Keratinocyte (primary cell): ENCODE results near the gene SYNJ1. TPM values are rescaled to one million over a fixed set of nuclear protein-coding genes. Genes with fewer than 3 reads are reported as not detected.
"Not testable (repeated sequence)": the region's sequence is repeated elsewhere in the genome, so short reads cannot be mapped to it uniquely, and the experiment has no call there.

Experiments
- DNase-seq: peaks from one replicate; pipeline ENCODE4 v3.0.0-alpha.2; 2011; ENCODE audit warnings: low read depth, missing footprints, low spot score
- FAIRE-seq: peaks from 2 replicates; lab custom pipeline; 2011; peaks lifted over from hg19 to GRCh38; lab: Jason Lieb, UNC
- H2AFZ ChIP-seq: 2 replicates; pipeline ENCODE4 v1.6.0; 2012; ENCODE audit warnings: low read length, control low read depth, inconsistent platforms; ENCODE audit not compliant: control insufficient read depth
- H3K27ac ChIP-seq: 2 replicates; pipeline ENCODE4 v1.5.1; 2011; ENCODE audit warnings: low read length; ENCODE audit not compliant: control insufficient read depth, insufficient read depth
- H3K27me3 ChIP-seq: 3 replicates; pipeline ENCODE4 v1.6.0; 2011; ENCODE audit warnings: low read length; ENCODE audit not compliant: control insufficient read depth, insufficient read depth; ENCODE audit errors: extremely low read depth
- H3K36me3 ChIP-seq, 2 experiments: 2 replicates in 1 of 2; 3 replicates in 1 of 2; pipeline ENCODE4 v1.5.1; 2011; ENCODE audit warnings: low read length in 2 of 2, mild to moderate bottlenecking in 1 of 2; ENCODE audit not compliant: control insufficient read depth in 2 of 2, insufficient read depth in 2 of 2; ENCODE audit errors: extremely low read depth in 1 of 2
- H3K4me1 ChIP-seq: 3 replicates; pipeline ENCODE4 v1.5.1; 2011; ENCODE audit warnings: low read length; ENCODE audit not compliant: control insufficient read depth, insufficient read depth; ENCODE audit errors: extremely low read depth
- H3K4me2 ChIP-seq: 3 replicates; pipeline ENCODE4 v1.6.0; 2011; ENCODE audit warnings: low read depth, low read length; ENCODE audit not compliant: control insufficient read depth, insufficient read depth; ENCODE audit errors: extremely low read depth
- H3K4me3 ChIP-seq, 3 experiments: fragments of 200-600 bp in 1 of 3; sonication (generic) in 1 of 3; 2 replicates in 2 of 3; 3 replicates in 1 of 3; pipeline ENCODE4 v1.5.1; 2011 to 2016; ENCODE audit warnings: low read length in 3 of 3, mild to moderate bottlenecking in 3 of 3, control low read depth in 2 of 3, inconsistent platforms in 1 of 3, low read depth in 1 of 3, mixed read lengths in 1 of 3, mixed run types in 1 of 3, moderate library complexity in 1 of 3; ENCODE audit not compliant: control insufficient read depth in 2 of 3, insufficient read depth in 2 of 3; ENCODE audit errors: extremely low read depth in 1 of 3
- H3K79me2 ChIP-seq: 2 replicates; pipeline ENCODE4 v1.6.0; 2012; ENCODE audit warnings: low read length; ENCODE audit not compliant: control insufficient read depth, insufficient read depth
- H3K9ac ChIP-seq: 3 replicates; pipeline ENCODE4 v1.6.0; 2011; ENCODE audit warnings: low read length; ENCODE audit not compliant: control insufficient read depth, insufficient read depth; ENCODE audit errors: extremely low read depth
- H3K9me1 ChIP-seq: 3 replicates; pipeline ENCODE4 v1.6.0; 2011; ENCODE audit warnings: low read length; ENCODE audit not compliant: control insufficient read depth, insufficient read depth; ENCODE audit errors: extremely low read depth
- H3K9me3 ChIP-seq: 2 replicates; pipeline ENCODE4 v1.5.1; 2012; ENCODE audit warnings: low read depth, low read length; ENCODE audit not compliant: control insufficient read depth
- H4K20me1 ChIP-seq: 3 replicates; pipeline ENCODE4 v1.6.0; 2011; ENCODE audit warnings: low read length; ENCODE audit not compliant: control insufficient read depth, insufficient read depth; ENCODE audit errors: extremely low read depth
- EZH2 ChIP-seq: IDR thresholded peaks from one replicate; pipeline ENCODE4 v1.6.1; 2012; ENCODE audit warnings: inconsistent platforms, mild to moderate bottlenecking, low read length, moderate library complexity
- dilution Hi-C: fragments of 300-500 bp; cut with MboI; formaldehyde crosslinking; loops from one replicate; pipeline ENCODE4 v1.7.0; 2020; ENCODE audit warnings: low sequenced_read_pairs; ENCODE audit not compliant: extremely low pct_ligation_motif_present
- polyA plus RNA-seq, 5 experiments: library from polyadenylated mRNA; depleted of rRNA in 3 of 5; stranded (reverse) in 3 of 5; stranded (forward) in 1 of 5; unstranded in 1 of 5; fragments of >200 nt; gene quantifications; 1 replicate in 1 of 5; 2 replicates in 3 of 5; 3 replicates in 1 of 5; pipeline versions ENCODE4 v1.2.1 to v1.2.3, GENCODE V29; 2011 to 2012; ENCODE audit warnings: missing spikeins in 2 of 5, low read depth in 1 of 5, low replicate concordance in 1 of 5
- TF ChIP-seq, protein P1 (sequence below), 3 experiments: IDR thresholded peaks in 1 of 3; conservative IDR thresholded peaks in 1 of 3; optimal IDR thresholded peaks in 1 of 3; 2 replicates in 2 of 3; 3 replicates in 1 of 3; pipeline versions ENCODE3 to v1.5.1; 2011; ENCODE audit warnings: low read length in 3 of 3, mild to moderate bottlenecking in 3 of 3, moderate library complexity in 2 of 3, control low read depth in 1 of 3, inconsistent platforms in 1 of 3; ENCODE audit not compliant: insufficient read depth in 2 of 3; ENCODE audit errors: extremely low read depth in 1 of 3

SYNJ1 gene
- polyA plus RNA-seq, 1 donor (not counting 4 experiments of a cell fraction or from before 2014, with no cell fraction given), result 4.9 TPM

DNA sequence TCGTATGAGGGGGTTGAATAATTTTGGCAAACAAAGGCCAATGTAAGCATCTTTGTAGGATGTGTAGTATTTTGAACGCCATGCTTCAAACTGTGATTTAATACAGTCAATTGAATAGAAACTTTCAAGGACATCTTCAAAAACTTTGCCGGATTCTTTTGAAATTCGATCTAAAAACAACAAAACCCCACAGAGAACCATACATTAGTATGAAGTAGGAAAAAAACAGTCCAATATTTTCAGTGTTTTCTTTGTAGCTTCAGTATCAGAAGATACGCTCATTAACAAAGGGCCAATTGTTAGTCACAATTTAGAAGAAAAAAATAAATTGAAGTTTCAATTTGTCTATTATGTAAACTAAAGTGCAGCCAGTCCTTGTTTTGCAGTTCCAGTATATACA lies 20.7 kb upstream of the SYNJ1 start:
- no peaks in the 10 kb centered on the region for H3K9me1 ChIP-seq
- no peak for DNase-seq
- H4K20me1 ChIP-seq, result no peaks in the 10 kb centered on the region
- H3K27ac ChIP-seq, result no peak overlapping the region
- H3K4me1 ChIP-seq, result no peaks in the 10 kb centered on the region
- TF ChIP-seq, protein P1, sequence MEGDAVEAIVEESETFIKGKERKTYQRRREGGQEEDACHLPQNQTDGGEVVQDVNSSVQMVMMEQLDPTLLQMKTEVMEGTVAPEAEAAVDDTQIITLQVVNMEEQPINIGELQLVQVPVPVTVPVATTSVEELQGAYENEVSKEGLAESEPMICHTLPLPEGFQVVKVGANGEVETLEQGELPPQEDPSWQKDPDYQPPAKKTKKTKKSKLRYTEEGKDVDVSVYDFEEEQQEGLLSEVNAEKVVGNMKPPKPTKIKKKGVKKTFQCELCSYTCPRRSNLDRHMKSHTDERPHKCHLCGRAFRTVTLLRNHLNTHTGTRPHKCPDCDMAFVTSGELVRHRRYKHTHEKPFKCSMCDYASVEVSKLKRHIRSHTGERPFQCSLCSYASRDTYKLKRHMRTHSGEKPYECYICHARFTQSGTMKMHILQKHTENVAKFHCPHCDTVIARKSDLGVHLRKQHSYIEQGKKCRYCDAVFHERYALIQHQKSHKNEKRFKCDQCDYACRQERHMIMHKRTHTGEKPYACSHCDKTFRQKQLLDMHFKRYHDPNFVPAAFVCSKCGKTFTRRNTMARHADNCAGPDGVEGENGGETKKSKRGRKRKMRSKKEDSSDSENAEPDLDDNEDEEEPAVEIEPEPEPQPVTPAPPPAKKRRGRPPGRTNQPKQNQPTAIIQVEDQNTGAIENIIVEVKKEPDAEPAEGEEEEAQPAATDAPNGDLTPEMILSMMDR (optimal IDR thresholded peaks at IDR 0.05 in 1 of 3, IDR thresholded peaks at IDR 0.05 in 1 of 3, conservative IDR thresholded peaks at IDR 0.05 in 1 of 3; ENCODE audit: extremely low read depth in 1 of 3, insufficient read depth in 2 of 3, low read length in 3 of 3), result no peak
- TF ChIP-seq EZH2, result no peak
- peaks cover 18 to 21% of the 10 kb centered on the region in 2 experiments for H3K36me3 ChIP-seq
- H3K4me2 ChIP-seq, result no peak overlapping the region
- no peak for FAIRE-seq
- H3K4me3 ChIP-seq, result no peak overlapping the region
- peaks cover 5% of the 10 kb centered on the region for H3K79me2 ChIP-seq
- no peak overlapping the region for H2AFZ ChIP-seq
- no peaks in the 10 kb centered on the region for H3K9me3 ChIP-seq
- dilution Hi-C loops, result no loop called here
- no peaks in the 10 kb centered on the region for H3K27me3 ChIP-seq
- H3K9ac ChIP-seq, result no peak overlapping the region

DNA sequence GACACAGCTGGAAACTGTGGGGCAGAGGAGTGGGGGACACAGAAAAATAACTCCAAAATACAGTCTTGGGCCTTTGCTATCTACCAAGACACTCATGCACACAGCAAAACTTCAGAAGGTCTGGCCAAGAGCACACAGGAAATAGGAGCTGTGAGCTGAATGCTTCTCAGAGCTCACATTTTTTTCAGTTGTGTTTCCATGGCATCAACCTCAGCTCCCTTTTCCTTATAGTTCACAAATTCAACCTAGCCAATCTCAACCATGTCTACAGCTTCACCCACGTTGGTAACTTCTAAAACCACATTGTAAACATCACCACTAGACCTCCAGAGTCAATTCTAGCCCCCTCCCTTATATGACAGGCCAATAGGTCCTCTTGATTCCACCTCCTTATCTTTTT lies 19.6 kb upstream of the SYNJ1 start:
- Histone ChIP-seq H3K9me3 (no peaks in the 10 kb centered on the region), H3K79me2 (peaks cover 5% of the 10 kb centered on the region), H3K36me3 (peaks cover 18% of the 10 kb centered on the region in 2 experiments), H3K27me3 (no peaks in the 10 kb centered on the region), H3K4me1 (no peaks in the 10 kb centered on the region), H3K27ac (no peak overlapping the region), H2AFZ (no peak overlapping the region), H3K9ac (no peak overlapping the region), H4K20me1 (no peaks in the 10 kb centered on the region), H3K9me1 (no peaks in the 10 kb centered on the region), H3K4me3 (no peak overlapping the region), H3K4me2 (no peak overlapping the region)
- DNase-seq, result no peak
- TF ChIP-seq, protein P1 (optimal IDR thresholded peaks at IDR 0.05 in 1 of 3, IDR thresholded peaks at IDR 0.05 in 1 of 3, conservative IDR thresholded peaks at IDR 0.05 in 1 of 3; ENCODE audit: extremely low read depth in 1 of 3, insufficient read depth in 2 of 3, low read length in 3 of 3), result no peak
- no peak for TF ChIP-seq EZH2
- FAIRE-seq, result no peak
- dilution Hi-C loops, result no loop called here

DNA sequence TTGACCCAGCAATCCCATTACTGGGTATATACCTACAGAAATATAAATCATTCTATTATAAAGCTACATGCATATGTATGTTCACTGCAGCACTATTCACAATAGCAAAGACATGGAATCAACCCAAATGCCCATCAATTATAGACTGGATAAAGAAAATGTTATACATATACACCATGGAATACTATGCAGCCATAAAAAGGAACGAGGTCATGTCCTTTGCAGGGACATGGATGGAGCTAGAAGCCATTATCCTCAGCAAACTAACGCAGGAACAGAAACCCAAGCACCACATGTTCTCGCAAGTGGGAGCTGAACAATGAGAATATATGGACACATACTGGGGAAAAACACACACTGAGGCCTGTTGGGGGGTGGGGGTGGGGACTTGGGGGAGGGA lies 18.9 kb upstream of the SYNJ1 start:
- H3K9me3 ChIP-seq, dilution Hi-C loops, H3K4me3 ChIP-seq, H3K4me2 ChIP-seq, H2AFZ ChIP-seq, DNase-seq, H3K9ac ChIP-seq, FAIRE-seq, H3K27ac ChIP-seq, H3K27me3 ChIP-seq, H4K20me1 ChIP-seq, H3K9me1 ChIP-seq, H3K4me1 ChIP-seq, H3K79me2 ChIP-seq: not testable (repeated sequence)
- peaks cover 17 to 21% of the 10 kb centered on the region in 2 experiments for H3K36me3 ChIP-seq
